ENCODE data around the gene PPP2R2D.

- no peak for TF ChIP-seq POLR2A (IDR thresholded peaks at IDR 0.05; ENCODE audit: low read length)
- TF ChIP-seq GATA1 (IDR thresholded peaks at IDR 0.05; ENCODE audit: low read depth, low read length): no peak
These were observed 40.5 kb upstream of the PPP2R2D start for GRCh38 chr10:131860311-131860710.
